Measurements from ENCODE around the gene PRDM4.

PRDM4 gene

GRCh38 chr12:107685360-107686248, 75.3 kb downstream of the PRDM4 start, which contains the start of gene PWP1:
Gene PWP1, plus strand, starts transcription at chr12:107685799. Its CDS starts 101 bp downstream, at chr12:107685900.
- peak; percentile 93 to 95 for ATAC-seq

- peak in 1 of 2 donors; percentile 15 for ATAC-seq
These were observed 76.0 kb downstream of the PRDM4 start for GRCh38 chr12:107684990-107685359.

- ATAC-seq: no peak
These were observed 76.7 kb downstream of the PRDM4 start for GRCh38 chr12:107684029-107684795.
